H9 (cell line): ENCODE measurements around the gene PARM1. TPM values are rescaled to one million over a fixed set of nuclear protein-coding genes. Genes with fewer than 3 reads are reported as not detected.
A peak's percentile ranks its signal among the peaks of the same experiment; 100 is the strongest.

ENCODE experiments used
- DNase-seq: peaks from one replicate; pipeline ENCODE4 v3.0.0-alpha.2; 2017
- H2AFZ ChIP-seq: one replicate; pipeline ENCODE4 v1.6.1; 2013; ENCODE audit warnings: mild to moderate bottlenecking, low read length, control low read depth, moderate library complexity
- H2AK5ac ChIP-seq: 2 replicates; pipeline ENCODE4 v1.6.1; 2013; ENCODE audit warnings: low read length, control low read depth, mixed read lengths; ENCODE audit not compliant: insufficient read length
- H2BK120ac ChIP-seq: one replicate; pipeline ENCODE4 v1.6.1; 2013; ENCODE audit warnings: low read depth, mild to moderate bottlenecking, low read length, control low read depth, inconsistent platforms; ENCODE audit not compliant: poor library complexity, severe bottlenecking
- H2BK12ac ChIP-seq: 2 replicates; pipeline ENCODE4 v1.6.1; 2013; ENCODE audit warnings: low read length, control low read depth, mixed read lengths, low read depth; ENCODE audit not compliant: insufficient read length
- H2BK15ac ChIP-seq: 2 replicates; pipeline ENCODE4 v1.6.1; 2013; ENCODE audit warnings: low read depth, low read length, control low read depth
- H2BK20ac ChIP-seq: one replicate; pipeline ENCODE4 v1.6.1; 2013; ENCODE audit warnings: low read depth, mild to moderate bottlenecking, low read length, control low read depth, inconsistent platforms; ENCODE audit not compliant: poor library complexity, severe bottlenecking
- H2BK5ac ChIP-seq: 2 replicates; pipeline ENCODE4 v1.6.1; 2013; ENCODE audit warnings: low read length, control low read depth, mixed read lengths; ENCODE audit not compliant: insufficient read length
- H3K14ac ChIP-seq: 2 replicates; pipeline ENCODE4 v1.6.1; 2013; ENCODE audit warnings: low read length, control low read depth; ENCODE audit not compliant: insufficient read depth
- H3K18ac ChIP-seq: 2 replicates; pipeline ENCODE4 v1.6.1; 2013; ENCODE audit warnings: low read depth, mild to moderate bottlenecking, mixed read lengths, low read length, control low read depth; ENCODE audit not compliant: insufficient read length
- H3K23ac ChIP-seq: 2 replicates; pipeline ENCODE4 v1.6.1; 2013; ENCODE audit warnings: low read length, control low read depth, mixed read lengths, low read depth; ENCODE audit not compliant: insufficient read length
- H3K23me2 ChIP-seq: 2 replicates; pipeline ENCODE4 v1.6.1; 2013; ENCODE audit warnings: low read depth, mild to moderate bottlenecking, mixed read lengths, low read length, control low read depth; ENCODE audit not compliant: insufficient read length, poor library complexity, severe bottlenecking
- H3K27ac ChIP-seq: 2 replicates; pipeline ENCODE4 v1.5.1; 2013; ENCODE audit warnings: low read length, control low read depth, mixed read lengths, low read depth; ENCODE audit not compliant: insufficient read length
- H3K27me3 ChIP-seq: 2 replicates; pipeline ENCODE4 v1.6.1; 2013; ENCODE audit warnings: low read length, control low read depth, inconsistent platforms; ENCODE audit not compliant: insufficient read depth
- H3K4ac ChIP-seq: 2 replicates; pipeline ENCODE4 v1.6.1; 2013; ENCODE audit warnings: low read depth, mild to moderate bottlenecking, control low read depth, inconsistent platforms, low read length, moderate library complexity
- H3K4me1 ChIP-seq: 2 replicates; pipeline ENCODE4 v1.6.1; 2013; ENCODE audit warnings: low read length, control low read depth, inconsistent platforms; ENCODE audit not compliant: insufficient read depth
- H3K4me2 ChIP-seq: 2 replicates; pipeline ENCODE4 v1.6.1; 2013; ENCODE audit warnings: low read length, control low read depth, mixed read lengths; ENCODE audit not compliant: insufficient read length, insufficient read depth
- H3K56ac ChIP-seq: 2 replicates; pipeline ENCODE4 v1.6.1; 2013; ENCODE audit warnings: low read depth, mild to moderate bottlenecking, mixed read lengths, low read length, control low read depth; ENCODE audit not compliant: insufficient read length
- H3K79me1 ChIP-seq: 2 replicates; pipeline ENCODE4 v1.6.1; 2013; ENCODE audit warnings: low read depth, mild to moderate bottlenecking, moderate library complexity, low read length, control low read depth, inconsistent platforms; ENCODE audit not compliant: insufficient read depth, poor library complexity, severe bottlenecking
- H3K79me2 ChIP-seq: 2 replicates; pipeline ENCODE4 v1.6.1; 2013; ENCODE audit warnings: low read length, control low read depth, inconsistent platforms; ENCODE audit not compliant: insufficient read depth
- H3K9ac ChIP-seq: 2 replicates; pipeline ENCODE4 v1.6.1; 2013; ENCODE audit warnings: low read length, control low read depth, mixed read lengths; ENCODE audit not compliant: insufficient read length; ENCODE audit errors: extremely low read depth
- H3K9me3 ChIP-seq: one replicate; pipeline ENCODE4 v1.6.1; 2013; ENCODE audit warnings: low read depth, low read length, inconsistent platforms; ENCODE audit not compliant: control insufficient read depth
- H3T11ph ChIP-seq: one replicate; pipeline ENCODE4 v1.6.1; 2013; ENCODE audit warnings: mild to moderate bottlenecking, low read length, control low read depth, inconsistent platforms
- H4K20me1 ChIP-seq: one replicate; pipeline ENCODE4 v1.6.1; 2013; ENCODE audit not compliant: control insufficient read depth, insufficient read length, insufficient read depth
- H4K5ac ChIP-seq: 2 replicates; pipeline ENCODE4 v1.6.1; 2013; ENCODE audit warnings: low read depth, mild to moderate bottlenecking, mixed read lengths, low read length, control low read depth; ENCODE audit not compliant: insufficient read length
- H4K8ac ChIP-seq: replicated peaks from 2 replicates; pipeline ENCODE4 v1.6.1; 2013; ENCODE audit warnings: low read length, control low read depth, mixed read lengths, low read depth; ENCODE audit not compliant: insufficient read length
- H4K91ac ChIP-seq: 2 replicates; pipeline ENCODE4 v1.6.1; 2013; ENCODE audit warnings: low read depth, mild to moderate bottlenecking, moderate library complexity, mixed read lengths, low read length, control low read depth; ENCODE audit not compliant: insufficient read length
- H3K27ac Mint-ChIP-seq, 3 experiments: 2 replicates in 2 of 3; 3 replicates in 1 of 3; pipeline ENCODE4 v1.8.0; 2020 to 2021; ENCODE audit warnings: mixed read lengths in 3 of 3, mild to moderate bottlenecking in 1 of 3, moderate library complexity in 1 of 3
- H3K27me3 Mint-ChIP-seq: 2 replicates; pipeline ENCODE4 v1.8.0; 2021; ENCODE audit warnings: low read depth, mild to moderate bottlenecking, moderate library complexity, mixed read lengths
- H3K36me3 Mint-ChIP-seq, 3 experiments: 2 replicates in 2 of 3; 3 replicates in 1 of 3; pipeline ENCODE4 v1.8.0; 2020 to 2021; ENCODE audit warnings: low read depth in 3 of 3, mixed read lengths in 3 of 3; ENCODE audit not compliant: insufficient read depth in 1 of 3
- H3K4me1 Mint-ChIP-seq, 2 experiments: 2 replicates each; pipeline ENCODE4 v1.8.0; 2020; ENCODE audit warnings: mixed read lengths in 2 of 2
- H3K4me3 Mint-ChIP-seq, 2 experiments: 2 replicates in 1 of 2; 3 replicates in 1 of 2; pipeline ENCODE4 v1.8.0; 2020 to 2021; ENCODE audit warnings: mild to moderate bottlenecking in 2 of 2, mixed read lengths in 2 of 2, moderate library complexity in 1 of 2
- H3K9me3 Mint-ChIP-seq, 2 experiments: 2 replicates in 1 of 2; 3 replicates in 1 of 2; pipeline ENCODE4 v1.8.0; 2020; ENCODE audit warnings: mild to moderate bottlenecking in 2 of 2, mixed read lengths in 2 of 2, moderate library complexity in 1 of 2
- CTCF ChIP-seq: fragments of 200-600 bp; sonication (generic); conservative IDR thresholded peaks from 3 replicates; pipeline ENCODE4 v1.8.0; 2021; ENCODE audit warnings: antibody characterized with exemption, mild to moderate bottlenecking
- WGBS: extraction: QIAGEN DNeasy Blood & Tissue Kit; methylation state at CpG from one replicate; pipeline ENCODE4 v1.1.7; 2013; ENCODE audit warnings: missing lambda C conversion rate, low lambda C conversion rate, mixed read lengths; ENCODE audit not compliant: insufficient read length; ENCODE audit errors: extremely low coverage; 5-methylcytosine and 5-hydroxymethylcytosine counted together
- total RNA-seq: library from RNA; stranded (reverse); gene quantifications from 2 replicates; pipeline ENCODE4 v1.2.1, GENCODE V29; 2021

The PARM1 gene
- total RNA-seq, 1 experiment from 2014 or later, result 2.0 TPM

- H2BK15ac ChIP-seq, result no peak overlapping the region
- H2BK120ac ChIP-seq, result no peak overlapping the region
- H2AK5ac ChIP-seq, result no peak overlapping the region
- H2AFZ ChIP-seq, result no peak overlapping the region
- Mint-ChIP-seq H3K4me3 (no peak overlapping the region), H3K4me1 (peaks cover 16 to 26% of the 10 kb centered on the region in 2 experiments), H3K27me3 (peaks cover 6% of the 10 kb centered on the region), H3K27ac (peak overlapping the region in 2 of 3 experiments; percentile 17 to 41; a peak in 4 of 7 replicates), H3K36me3 (peaks cover 16 to 21% (median 18%) of the 10 kb centered on the region in 3 experiments; a peak in 6 of 7 replicates), H3K9me3 (peaks cover 19 to 22% of the 10 kb centered on the region in 2 experiments)
- H3K79me1 ChIP-seq, result no peaks in the 10 kb centered on the region
- no peaks in the 10 kb centered on the region; the same call in 1 of the 2 replicates for H3K27me3 ChIP-seq
- no peaks in the 10 kb centered on the region for H3K79me2 ChIP-seq
- H3K23me2 ChIP-seq, result no peaks in the 10 kb centered on the region
- H4K91ac ChIP-seq, result no peak overlapping the region
- no peak for DNase-seq
- H3K9me3 ChIP-seq, result no peaks in the 10 kb centered on the region
- no peak overlapping the region for H3K18ac ChIP-seq
- no peak overlapping the region for H4K5ac ChIP-seq
- no peak overlapping the region for H3K56ac ChIP-seq
- H3T11ph ChIP-seq, result no peak overlapping the region
- no peak overlapping the region for H3K4me2 ChIP-seq
- no peak overlapping the region for H2BK20ac ChIP-seq
- no peak overlapping the region for H4K8ac ChIP-seq
- no peaks in the 10 kb centered on the region for H4K20me1 ChIP-seq
- H3K23ac ChIP-seq, result no peak overlapping the region
- H2BK12ac ChIP-seq, result no peak overlapping the region
- WGBS, result no CpG with 5 or more reads among the region's 3 CpGs
- H2BK5ac ChIP-seq, result no peak overlapping the region
- no peak overlapping the region for H3K9ac ChIP-seq
- H3K4me1 ChIP-seq, result peaks cover 3% of the 10 kb centered on the region; the same call in 1 of the 2 replicates
- no peak overlapping the region for H3K14ac ChIP-seq
- H3K27ac ChIP-seq, result no peak overlapping the region
- no peak for TF ChIP-seq CTCF
- no peak overlapping the region for H3K4ac ChIP-seq
These were observed 75.0 kb downstream of the PARM1 start for GRCh38 chr4:75007891-75008290.
